ENCODE measurements around the gene CACNA2D3.
"Not testable (repeated sequence)": the region's sequence is repeated elsewhere in the genome, so short reads cannot be mapped to it uniquely, and the experiment has no call there.

CACNA2D3 gene

DNA sequence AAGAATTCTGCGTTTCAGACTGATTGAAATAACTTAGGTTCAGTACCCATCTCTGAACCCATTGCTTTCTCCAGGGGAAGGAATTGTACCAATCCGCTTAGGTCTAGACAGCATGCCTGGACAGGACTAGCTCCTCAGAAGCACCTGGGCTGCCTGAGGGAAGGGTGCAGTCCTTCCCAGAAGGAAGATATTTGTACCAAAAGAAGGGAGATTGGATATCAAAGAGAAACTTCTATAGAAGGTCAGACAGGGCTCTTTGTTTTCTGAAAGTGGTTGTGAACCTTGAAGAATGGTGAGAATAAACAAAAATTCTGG, 939.3 kb downstream of the CACNA2D3 start:
- no peak for DNase-seq

- no peak for DNase-seq
Observed at GRCh38 chr3:55064164-55064563, 941.8 kb downstream of the CACNA2D3 start.

GRCh38 chr3:55065331-55065730, 943.0 kb downstream of the CACNA2D3 start:
- no peak for DNase-seq

DNA sequence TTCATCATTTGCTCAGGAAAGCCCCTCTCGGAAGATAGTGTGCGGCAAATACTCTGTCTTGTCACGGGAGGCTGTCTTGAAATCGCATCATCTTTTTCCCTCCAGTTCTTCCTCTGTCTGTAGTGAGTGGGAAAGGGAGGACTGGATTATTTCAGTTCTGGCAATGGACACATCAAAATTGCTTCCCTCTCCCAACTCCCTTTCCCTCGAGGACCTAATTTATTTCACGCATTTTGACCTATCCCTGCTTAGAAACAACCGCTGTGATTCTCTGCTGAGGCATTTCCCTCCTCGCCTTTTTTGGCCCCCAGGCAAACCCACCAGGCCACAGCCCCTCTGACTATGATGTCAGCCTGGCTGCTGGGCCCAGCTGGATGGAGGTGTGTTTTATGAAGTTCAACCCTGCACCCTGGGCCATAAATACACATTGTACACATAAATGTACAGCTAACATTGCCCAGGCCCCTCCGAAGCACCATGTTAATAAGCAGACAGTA, 944.2 kb downstream of the CACNA2D3 start:
- no peak for DNase-seq

DNA sequence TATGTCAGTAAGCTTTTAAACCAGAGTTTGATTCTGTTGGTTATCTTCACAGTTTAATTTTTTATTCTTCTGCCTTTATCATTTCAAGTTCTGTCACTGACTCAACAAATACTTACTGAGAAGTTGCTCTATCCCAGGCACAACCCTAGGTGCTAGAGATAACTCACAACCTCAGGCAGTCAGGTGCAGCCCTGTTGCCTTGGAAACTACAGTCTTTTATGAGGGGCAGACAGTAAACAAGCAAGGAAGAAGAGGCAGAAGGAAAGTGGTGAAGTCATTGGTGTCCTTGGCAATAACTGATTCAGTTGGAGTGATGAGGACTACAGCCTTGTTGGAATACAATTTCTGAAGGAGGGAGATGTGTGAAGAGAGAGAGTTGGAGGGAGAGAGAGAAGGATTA, 947.6 kb downstream of the CACNA2D3 start:
- DNase-seq = no peak

DNA sequence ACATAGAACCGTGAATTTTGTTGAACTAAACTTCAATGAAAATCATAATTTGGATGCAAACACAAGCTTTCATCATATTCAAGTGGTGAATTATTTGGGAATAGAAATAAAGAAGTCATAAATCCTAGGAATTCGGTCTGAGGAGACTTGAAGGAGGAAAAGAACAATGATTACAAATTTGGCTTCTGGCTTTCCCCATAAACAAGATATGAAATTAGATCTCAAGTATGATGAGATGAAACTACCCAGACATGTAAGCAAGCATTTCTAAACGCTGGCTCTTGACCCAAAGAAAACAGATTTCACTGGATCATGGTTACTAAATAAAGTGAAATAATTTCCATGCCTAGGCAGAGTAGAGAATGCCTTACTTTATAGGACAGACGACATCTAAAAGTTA, 952.4 kb downstream of the CACNA2D3 start:
- DNase-seq = no peak

- no peak for DNase-seq
Observed at GRCh38 chr3:55075846-55076245, 953.5 kb downstream of the CACNA2D3 start.

DNA sequence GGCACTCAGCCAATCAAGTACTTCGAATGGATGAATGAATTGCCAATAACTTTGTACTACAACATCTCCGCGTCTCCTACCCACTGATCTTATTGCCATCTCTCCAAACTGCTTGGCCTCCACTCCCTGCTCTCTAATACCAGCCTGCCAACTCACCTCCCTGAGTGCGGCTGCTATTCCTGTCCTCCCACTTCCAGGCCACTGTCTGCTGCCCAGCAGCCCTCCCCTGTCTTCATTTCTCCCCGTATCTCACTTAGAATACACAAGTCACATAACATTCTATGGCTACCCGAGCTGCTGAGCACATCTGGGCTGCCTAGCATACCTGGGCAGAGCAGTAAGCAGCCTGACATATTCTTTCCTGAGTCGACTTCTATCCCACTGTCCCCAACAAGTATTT, 955.4 kb downstream of the CACNA2D3 start:
- no peak for DNase-seq

GRCh38 chr3:55078876-55079275, 956.5 kb downstream of the CACNA2D3 start:
- DNase-seq = no peak

DNA sequence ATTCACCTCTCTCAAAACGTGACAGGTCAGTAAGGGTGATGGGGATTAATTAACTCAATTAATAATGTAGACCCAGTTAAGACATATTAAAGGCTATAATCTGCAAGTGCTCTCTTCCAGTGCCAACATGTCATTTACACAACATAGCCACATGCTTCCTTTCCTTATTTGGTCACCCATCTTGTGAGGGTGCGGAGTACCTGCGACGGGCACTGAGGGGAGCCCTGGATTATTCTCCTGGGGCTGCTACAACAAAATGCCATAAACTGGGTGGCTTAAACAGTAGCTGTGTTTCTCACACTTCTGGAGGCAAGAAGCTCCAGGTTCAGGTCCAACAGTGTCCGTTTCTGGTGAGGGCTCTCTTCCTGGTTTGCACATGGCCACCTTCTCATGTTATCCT, 962.9 kb downstream of the CACNA2D3 start:
- DNase-seq = no peak

DNA sequence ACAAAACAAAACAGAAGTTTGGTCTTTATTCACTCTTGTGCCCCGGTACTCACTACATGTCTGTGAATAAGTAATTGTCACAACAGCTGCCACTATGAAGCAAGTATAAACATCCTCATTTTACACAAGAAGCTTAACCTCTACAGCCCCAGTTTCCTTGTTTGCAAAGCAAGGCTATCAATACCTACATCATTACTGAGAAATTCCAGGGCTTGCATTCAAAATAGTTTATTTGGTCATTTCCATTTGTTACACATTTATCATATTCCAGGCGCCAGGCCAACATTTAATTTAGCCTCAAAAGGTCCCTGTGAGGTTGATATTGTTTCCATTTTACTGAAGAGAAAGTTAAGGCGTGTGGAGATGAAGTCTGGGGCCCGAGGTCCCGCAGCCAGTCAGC, 966.9 kb downstream of the CACNA2D3 start:
- no peak for DNase-seq

DNA sequence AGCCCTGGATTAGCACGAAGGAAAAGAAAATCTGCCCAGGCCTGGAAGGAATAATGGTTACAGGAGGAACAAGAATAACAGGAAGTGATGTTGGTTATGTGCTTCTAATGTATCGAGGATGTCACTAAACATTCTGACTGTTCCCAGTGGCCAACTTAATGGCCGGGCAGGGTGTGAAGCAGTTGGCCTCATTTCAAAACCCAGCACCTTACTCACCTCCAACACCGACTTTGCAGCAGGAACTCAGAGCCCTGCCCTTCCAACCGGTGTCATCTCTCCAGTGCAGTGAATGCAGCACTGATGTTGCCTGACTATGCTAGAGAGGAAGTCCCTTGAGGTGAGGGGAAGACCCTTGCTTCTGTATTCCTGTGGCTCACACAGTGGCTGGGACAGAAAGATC, 967.9 kb downstream of the CACNA2D3 start:
- DNase-seq = no peak

DNA sequence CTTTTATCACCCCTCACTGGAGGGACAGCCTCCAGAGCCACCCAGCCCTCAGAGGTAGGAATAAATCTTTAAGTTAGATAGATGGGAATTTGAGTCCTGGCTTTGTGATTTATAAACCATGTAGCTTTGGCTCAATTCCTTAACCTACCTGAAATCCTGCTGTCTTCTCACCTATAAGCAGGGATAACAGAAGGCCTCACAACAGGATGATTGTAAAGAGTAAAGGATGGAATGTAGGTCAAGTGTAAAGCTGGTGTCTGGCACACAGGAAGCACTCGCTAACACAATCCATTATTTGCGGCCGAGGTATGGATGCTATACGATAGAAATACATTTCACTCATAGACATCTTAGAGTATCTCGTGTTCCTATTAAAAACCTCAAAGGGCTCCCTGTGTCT, 968.4 kb downstream of the CACNA2D3 start:
- DNase-seq = no peak

DNA sequence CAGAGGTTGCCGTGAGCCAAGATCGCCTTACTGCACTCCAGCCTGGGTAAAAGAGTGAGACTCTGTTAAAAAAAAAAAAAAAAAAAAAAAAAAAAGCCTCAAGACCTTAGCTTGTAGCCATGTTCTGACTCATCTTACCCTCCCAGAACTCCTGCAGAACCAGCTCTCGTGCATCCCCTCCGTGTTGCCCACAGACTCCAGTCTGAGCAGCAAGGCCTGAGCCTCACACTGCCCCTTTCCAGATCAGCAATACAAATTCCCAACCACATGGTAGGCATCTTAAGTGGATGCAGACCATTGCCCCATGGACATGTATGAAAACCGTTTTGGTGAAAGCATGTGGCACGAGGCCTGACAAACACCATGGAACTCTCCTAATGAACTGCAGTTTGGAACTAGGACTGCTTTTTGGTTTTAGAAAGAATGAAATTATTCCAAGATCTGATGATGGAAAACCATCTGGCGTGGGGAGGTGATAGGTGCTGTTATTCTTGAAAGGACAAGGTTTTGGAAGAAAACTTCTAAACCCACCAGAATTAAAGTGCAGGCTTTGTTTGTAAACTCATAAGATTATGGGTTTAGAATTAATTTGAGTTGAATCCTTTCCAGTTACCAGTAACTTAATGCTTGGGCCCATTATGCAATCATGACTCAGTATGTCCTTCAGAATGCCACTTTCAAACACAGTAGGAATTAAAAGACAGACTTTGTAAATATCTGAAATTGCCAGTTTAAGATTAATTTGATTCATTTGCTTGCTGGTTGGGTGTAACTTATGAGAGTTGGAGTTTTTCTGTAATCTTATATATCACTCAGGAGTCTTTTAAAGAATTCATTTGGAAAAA, 969.3 kb downstream of the CACNA2D3 start:
- DNase-seq = no peak

DNA sequence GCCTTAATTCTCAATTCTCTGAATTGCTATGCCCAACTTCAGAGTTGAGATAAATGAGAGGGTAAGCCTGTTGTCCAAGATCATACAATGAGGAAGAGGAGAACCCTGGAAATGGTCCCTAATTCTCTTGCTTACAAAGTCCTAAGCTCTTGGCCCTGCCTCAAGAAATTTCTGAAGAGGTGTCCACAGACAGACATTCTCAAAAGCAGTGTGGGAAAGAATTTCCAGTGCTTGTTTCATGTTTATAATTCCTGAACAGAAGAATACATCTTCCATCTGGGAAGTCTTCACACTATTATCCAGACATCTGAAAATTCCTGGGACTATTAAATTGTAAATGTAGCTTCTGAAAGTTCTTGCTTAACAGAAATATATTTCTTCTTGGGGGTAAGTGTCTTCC, 972.3 kb downstream of the CACNA2D3 start:
- DNase-seq = no peak

GRCh38 chr3:55097441-55097840, 975.1 kb downstream of the CACNA2D3 start:
- no peak for DNase-seq

DNA sequence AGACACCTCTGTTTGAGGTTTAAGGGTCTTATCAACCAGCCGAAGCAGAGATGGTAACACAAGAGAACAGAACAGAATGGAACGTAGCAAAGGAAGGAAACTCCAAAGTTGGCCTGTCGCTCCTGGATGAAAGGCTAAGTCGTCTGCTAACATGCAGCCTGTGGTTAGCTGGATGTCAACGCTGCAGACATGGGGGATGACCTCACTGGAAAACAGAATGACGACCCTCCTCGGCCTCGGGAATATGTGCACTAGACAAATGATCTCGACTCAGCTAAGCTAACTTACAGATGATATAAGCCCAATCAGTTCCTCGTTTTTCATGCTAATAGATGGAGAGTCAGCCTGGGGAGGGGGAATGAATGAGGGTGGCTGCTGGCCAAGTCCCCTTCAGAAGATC, 983.3 kb downstream of the CACNA2D3 start:
- no peak for DNase-seq

DNA sequence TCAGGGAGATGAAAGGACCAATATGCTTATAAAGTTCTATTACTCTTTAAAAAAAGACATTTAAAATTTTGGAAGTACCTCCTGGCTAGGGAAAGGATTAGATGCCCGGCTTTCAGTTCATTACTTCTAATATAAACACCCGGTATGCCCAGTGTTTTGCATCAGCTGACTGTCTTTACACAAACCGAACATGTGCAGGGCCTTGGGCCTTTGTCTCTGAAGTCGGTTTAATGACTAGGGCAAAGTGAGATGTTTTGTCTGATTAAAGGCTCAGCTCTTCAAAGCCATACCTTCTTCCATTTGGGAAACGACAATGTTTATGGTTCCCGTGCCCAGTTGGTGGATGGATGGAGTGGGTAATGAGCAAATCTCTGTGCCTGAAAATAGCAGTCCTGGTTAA, 984.8 kb downstream of the CACNA2D3 start:
- no peak for DNase-seq

GRCh38 chr3:55111906-55112305, 989.6 kb downstream of the CACNA2D3 start:
- not testable (repeated sequence) for DNase-seq

GRCh38 chr3:55118451-55118850, 996.1 kb downstream of the CACNA2D3 start:
- no peak for DNase-seq

GRCh38 chr3:55119268-55119667, 996.9 kb downstream of the CACNA2D3 start:
- no peak for DNase-seq

GRCh38 chr3:55122312-55122711, 1000.0 kb downstream of the CACNA2D3 start:
- no peak for DNase-seq
